Endothelial cell (in vitro differentiated cells): ENCODE data around the gene DFFA. TPM values are rescaled to one million over a fixed set of nuclear protein-coding genes. Genes with fewer than 3 reads are reported as not detected.
A peak's percentile ranks its signal among the peaks of the same experiment; 100 is the strongest.
"Not testable (repeated sequence)": the region's sequence is repeated elsewhere in the genome, so short reads cannot be mapped to it uniquely, and the experiment has no call there.

Experiments
- DNase-seq: peaks from one replicate; pipeline ENCODE4 v3.0.0; 2021; ENCODE audit warnings: low spot score
- H3K27ac Mint-ChIP-seq: one replicate; pipeline ENCODE4 v1.8.0; 2021; ENCODE audit warnings: mixed read lengths, inconsistent platforms; ENCODE audit not compliant: unreplicated experiment
- H3K27me3 Mint-ChIP-seq: one replicate; pipeline ENCODE4 v1.8.0; 2021; ENCODE audit warnings: mild to moderate bottlenecking, moderate library complexity, mixed read lengths, inconsistent platforms; ENCODE audit not compliant: unreplicated experiment
- H3K36me3 Mint-ChIP-seq: one replicate; pipeline ENCODE4 v1.8.0; 2021; ENCODE audit warnings: mild to moderate bottlenecking, low read depth, mixed read lengths, inconsistent platforms; ENCODE audit not compliant: unreplicated experiment
- H3K4me1 Mint-ChIP-seq: one replicate; pipeline ENCODE4 v1.8.0; 2021; ENCODE audit warnings: mild to moderate bottlenecking, mixed read lengths, inconsistent platforms; ENCODE audit not compliant: unreplicated experiment
- H3K4me3 Mint-ChIP-seq: one replicate; pipeline ENCODE4 v1.8.0; 2021; ENCODE audit warnings: mild to moderate bottlenecking, mixed read lengths, inconsistent platforms; ENCODE audit not compliant: unreplicated experiment
- H3K9me3 Mint-ChIP-seq: one replicate; pipeline ENCODE4 v1.8.0; 2021; ENCODE audit warnings: mixed read lengths, inconsistent platforms; ENCODE audit not compliant: unreplicated experiment
- total RNA-seq: library from RNA; stranded (reverse); fragmentation: NEBNext Ultra II Directional; extraction: Animal tissue kit (Norgen Biotek cat#: 25700); gene quantifications from one replicate; pipeline ENCODE4 v1.2.1, GENCODE V29; 2021; ENCODE audit not compliant: unreplicated experiment
- TF ChIP-seq, protein P1 (sequence below): fragments of 200-600 bp; sonication (generic); IDR thresholded peaks from one replicate; pipeline ENCODE4 v1.5.0; 2021; ENCODE audit warnings: antibody characterized with exemption; ENCODE audit not compliant: unreplicated experiment

Gene DFFA
- total RNA-seq, 1 donor from 2014 or later: 77.1 TPM

DNA sequence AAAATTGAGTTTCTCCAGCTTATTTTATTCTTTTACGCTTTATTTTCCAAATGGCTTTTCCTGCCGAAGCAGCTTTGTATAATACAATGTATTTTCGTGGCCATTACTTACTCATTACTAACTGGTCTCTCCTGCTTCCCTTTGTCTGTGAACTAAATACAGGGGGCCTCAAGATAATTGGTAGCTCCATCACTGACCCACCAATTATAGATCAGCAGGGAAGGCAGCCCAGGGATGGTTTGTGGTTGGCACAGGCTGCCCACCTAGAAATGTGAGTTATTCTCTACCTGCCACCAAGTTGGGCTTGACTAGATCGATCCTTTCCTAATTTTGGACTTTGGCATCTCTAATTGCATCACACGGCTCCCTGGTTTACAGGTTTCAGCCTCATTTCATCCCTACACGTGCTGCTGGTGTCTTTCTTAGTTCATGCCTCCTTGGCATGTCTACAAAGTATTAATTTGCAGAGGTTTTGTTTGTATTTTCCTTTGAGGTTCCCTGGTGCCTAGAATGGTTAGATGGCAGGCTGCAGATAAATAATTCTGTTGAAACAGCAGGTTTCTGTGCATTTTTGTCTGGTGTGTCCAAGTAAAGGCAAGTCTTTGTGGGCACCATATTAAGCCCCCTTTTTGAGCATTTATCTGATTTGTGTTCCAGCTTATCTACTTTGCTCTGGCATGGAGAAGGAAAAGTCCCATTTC, 37.6 kb upstream of the DFFA start:
- TF ChIP-seq, protein P1, sequence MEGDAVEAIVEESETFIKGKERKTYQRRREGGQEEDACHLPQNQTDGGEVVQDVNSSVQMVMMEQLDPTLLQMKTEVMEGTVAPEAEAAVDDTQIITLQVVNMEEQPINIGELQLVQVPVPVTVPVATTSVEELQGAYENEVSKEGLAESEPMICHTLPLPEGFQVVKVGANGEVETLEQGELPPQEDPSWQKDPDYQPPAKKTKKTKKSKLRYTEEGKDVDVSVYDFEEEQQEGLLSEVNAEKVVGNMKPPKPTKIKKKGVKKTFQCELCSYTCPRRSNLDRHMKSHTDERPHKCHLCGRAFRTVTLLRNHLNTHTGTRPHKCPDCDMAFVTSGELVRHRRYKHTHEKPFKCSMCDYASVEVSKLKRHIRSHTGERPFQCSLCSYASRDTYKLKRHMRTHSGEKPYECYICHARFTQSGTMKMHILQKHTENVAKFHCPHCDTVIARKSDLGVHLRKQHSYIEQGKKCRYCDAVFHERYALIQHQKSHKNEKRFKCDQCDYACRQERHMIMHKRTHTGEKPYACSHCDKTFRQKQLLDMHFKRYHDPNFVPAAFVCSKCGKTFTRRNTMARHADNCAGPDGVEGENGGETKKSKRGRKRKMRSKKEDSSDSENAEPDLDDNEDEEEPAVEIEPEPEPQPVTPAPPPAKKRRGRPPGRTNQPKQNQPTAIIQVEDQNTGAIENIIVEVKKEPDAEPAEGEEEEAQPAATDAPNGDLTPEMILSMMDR: no peak
- H3K4me1 Mint-ChIP-seq: peaks cover 55% of the 10 kb centered on the region
- H3K27me3 Mint-ChIP-seq: no peaks in the 10 kb centered on the region
- H3K27ac Mint-ChIP-seq: peak overlapping the region; percentile 46
- H3K36me3 Mint-ChIP-seq: no peaks in the 10 kb centered on the region
- no peaks in the 10 kb centered on the region for H3K9me3 Mint-ChIP-seq
- no peak for DNase-seq
- no peak overlapping the region for H3K4me3 Mint-ChIP-seq

DNA sequence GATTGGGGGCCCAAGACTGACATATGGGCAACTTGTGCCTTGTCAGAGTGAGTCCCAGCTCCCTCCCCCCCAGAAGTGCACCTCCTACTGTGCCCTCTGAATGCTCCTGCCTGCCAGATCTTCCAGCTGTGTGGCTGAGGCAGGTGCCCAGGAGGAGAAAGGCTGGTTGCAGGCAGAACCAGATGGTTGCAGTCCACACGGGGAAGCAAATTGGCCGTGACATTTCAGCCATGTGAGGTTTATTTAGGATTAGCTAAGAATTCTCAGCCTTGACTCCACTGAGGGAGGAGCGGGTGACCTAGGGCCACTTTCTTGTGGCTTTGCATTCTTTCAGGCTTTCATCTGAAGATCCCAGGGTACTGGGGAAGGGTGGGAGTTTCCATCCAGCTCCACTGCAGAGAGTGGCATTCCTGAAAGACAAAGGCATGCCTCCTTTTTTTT, 36.2 kb upstream of the DFFA start:
- H3K27ac Mint-ChIP-seq: peak overlapping the region; percentile 48
- no peaks in the 10 kb centered on the region for H3K27me3 Mint-ChIP-seq
- H3K4me1 Mint-ChIP-seq: peaks cover 52% of the 10 kb centered on the region
- DNase-seq: no peak
- H3K9me3 Mint-ChIP-seq: no peaks in the 10 kb centered on the region
- H3K4me3 Mint-ChIP-seq: no peak overlapping the region
- TF ChIP-seq, protein P1: no peak
- no peaks in the 10 kb centered on the region for H3K36me3 Mint-ChIP-seq

DNA sequence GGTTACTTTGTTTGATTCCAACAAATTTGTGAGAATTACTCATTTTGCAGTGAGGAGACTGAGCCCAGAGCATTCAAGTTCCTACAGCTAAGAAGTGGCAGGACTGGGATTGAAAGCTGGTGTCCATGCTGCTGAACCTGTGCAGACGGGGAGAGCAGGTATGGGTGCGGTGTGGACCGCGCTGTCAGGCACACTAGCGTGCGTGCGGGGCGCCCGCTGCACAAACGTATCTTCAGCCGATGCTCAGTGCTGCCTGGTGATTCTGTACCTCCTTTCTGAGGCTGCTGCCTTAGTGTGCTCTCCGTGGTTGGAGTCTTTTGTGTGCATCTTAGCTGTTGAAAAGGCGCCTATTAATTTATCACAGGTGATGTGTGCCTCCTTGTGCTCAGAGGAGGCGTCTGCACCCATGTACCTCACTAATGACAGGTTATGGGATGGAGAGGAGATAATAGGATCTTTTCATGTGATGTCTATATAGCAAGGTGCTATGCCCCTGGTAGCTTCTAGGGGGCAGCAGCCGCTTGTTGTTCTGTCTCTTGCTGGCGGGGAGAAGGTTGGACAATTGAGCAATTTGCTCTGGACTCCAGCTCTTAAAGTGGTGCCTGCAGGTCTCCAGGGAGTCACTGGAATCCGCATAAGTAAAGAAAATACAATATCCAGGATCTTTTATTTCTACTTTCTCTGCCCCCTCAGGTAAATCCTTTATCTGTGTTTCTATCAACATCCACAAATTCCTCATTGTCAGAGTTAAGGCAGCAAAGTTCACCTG, 35.0 kb upstream of the DFFA start:
- Mint-ChIP-seq H3K27me3 (no peaks in the 10 kb centered on the region), H3K27ac (no peak overlapping the region), H3K4me3 (no peak overlapping the region), H3K4me1 (peaks cover 47% of the 10 kb centered on the region), H3K9me3 (no peaks in the 10 kb centered on the region), H3K36me3 (no peaks in the 10 kb centered on the region)
- DNase-seq: peak; percentile 55
- TF ChIP-seq, protein P1: peak; percentile 44

DNA sequence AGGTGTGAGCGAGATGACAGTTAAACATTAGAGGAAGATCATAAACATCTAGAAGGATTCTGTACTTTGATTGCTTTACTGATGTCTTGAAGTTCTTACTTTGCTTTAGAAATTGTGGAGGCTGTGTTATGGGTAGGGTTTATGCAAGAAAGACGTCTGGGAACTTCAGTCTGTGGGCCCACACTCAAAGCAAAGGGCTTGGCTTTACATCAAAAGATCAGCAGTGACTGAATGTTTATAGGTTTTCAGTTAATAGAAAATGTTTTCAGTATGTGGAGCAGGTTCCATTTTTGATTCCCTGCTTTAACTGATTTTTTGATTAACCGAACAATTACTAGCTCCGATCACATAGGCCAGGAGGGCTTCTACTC, 34.3 kb upstream of the DFFA start:
- no peaks in the 10 kb centered on the region for H3K36me3 Mint-ChIP-seq
- DNase-seq: no peak
- no peak overlapping the region for H3K4me3 Mint-ChIP-seq
- H3K9me3 Mint-ChIP-seq: no peaks in the 10 kb centered on the region
- H3K27ac Mint-ChIP-seq: no peak overlapping the region
- no peaks in the 10 kb centered on the region for H3K27me3 Mint-ChIP-seq
- peaks cover 46% of the 10 kb centered on the region for H3K4me1 Mint-ChIP-seq
- TF ChIP-seq, protein P1: no peak

DNA sequence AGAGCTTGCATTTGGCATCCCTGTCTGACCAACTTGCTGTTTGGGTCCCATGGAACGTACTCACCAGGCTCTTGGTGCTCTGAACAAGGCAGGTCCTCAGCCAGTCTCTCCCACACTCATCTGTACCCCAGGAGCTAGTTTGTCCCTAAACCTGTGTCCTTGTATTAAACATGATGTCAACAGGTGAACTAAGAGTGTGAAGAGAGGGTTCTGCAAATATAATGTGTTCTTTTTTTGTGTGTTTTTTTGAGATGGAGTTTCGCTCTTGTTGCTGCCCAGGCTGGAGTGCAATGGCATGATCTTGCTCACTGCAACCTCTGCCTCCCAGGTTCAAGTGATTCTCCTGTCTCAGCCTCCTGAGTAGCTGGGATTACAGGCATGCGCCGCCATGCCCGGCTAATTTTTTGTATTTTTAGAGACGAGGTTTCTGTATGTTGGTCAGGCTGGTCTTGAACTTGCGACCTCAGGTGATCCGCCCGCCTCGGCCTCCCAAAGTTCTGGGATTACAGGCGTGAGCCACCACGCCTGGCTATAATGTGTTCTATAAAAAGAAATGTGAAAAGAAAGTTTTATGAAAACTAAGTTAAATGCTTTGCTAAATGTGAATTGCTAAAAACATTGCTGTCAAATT, 33.8 kb upstream of the DFFA start:
- not testable (repeated sequence) for H3K4me3 Mint-ChIP-seq, H3K27ac Mint-ChIP-seq, DNase-seq, H3K36me3 Mint-ChIP-seq, H3K9me3 Mint-ChIP-seq, H3K27me3 Mint-ChIP-seq
- H3K4me1 Mint-ChIP-seq: peaks cover 41% of the 10 kb centered on the region
